Measurements from ENCODE around the gene ACKR2.

GRCh38 chr3:42805141-42805821 lies 4.0 kb upstream of the ACKR2 start:
- TF ChIP-seq CTCF (IDR thresholded peaks at IDR 0.05) = no peak
- no peak for TF ChIP-seq EP300 (IDR thresholded peaks at IDR 0.05)

All from stomach (tissue), 4 donors.